Measurements from ENCODE around the gene GHR.

GRCh38 chr5:42701351-42702059, 278.3 kb downstream of the GHR start:
- TF ChIP-seq POLR2AphosphoS5 (IDR thresholded peaks at IDR 0.05; ENCODE audit: borderline replicate concordance, low read depth, low read length), result no peak
- no peak for TF ChIP-seq EZH2 (IDR thresholded peaks at IDR 0.05)
- no peak for TF ChIP-seq FOXP2 (optimal IDR thresholded peaks at IDR 0.05; ENCODE audit: control extremely low read depth, extremely low read length, insufficient read depth)

Data from SK-N-MC (cell line).